Spleen (tissue), 11 donors: ENCODE results near the gene EIF3L. TPM values are rescaled to one million over a fixed set of nuclear protein-coding genes. Genes with fewer than 3 reads are reported as not detected.

Experiments used
- DNase-seq: peaks from one replicate; pipeline ENCODE4 v3.0.0-alpha.2; 2020
- H3K27ac ChIP-seq, 8 donors: fragments of 200-600 bp; sonication (generic) in 7 of 8; 1 replicate in 4 of 8; 2 replicates in 4 of 8; pipeline versions ENCODE4 v1.5.0 to v1.8.0; 2016 to 2021; ENCODE audit warnings: inconsistent platforms in 4 of 8, mild to moderate bottlenecking in 4 of 8, moderate library complexity in 1 of 8
- H3K27me3 ChIP-seq, 7 donors: fragments of 200-600 bp; sonication (generic) in 6 of 7; replicated peaks in 1 of 7; 1 replicate in 4 of 7; 2 replicates in 3 of 7; pipeline versions ENCODE4 v1.5.0 to v1.8.0; 2016 to 2021; ENCODE audit warnings: inconsistent platforms in 3 of 7, mild to moderate bottlenecking in 1 of 7
- H3K36me3 ChIP-seq, 6 donors: fragments of 200-600 bp; sonication (generic) in 5 of 6; 1 replicate in 4 of 6; 2 replicates in 2 of 6; pipeline versions ENCODE4 v1.5.0 to v1.8.0; 2016 to 2021; ENCODE audit warnings: inconsistent platforms in 2 of 6
- H3K4me1 ChIP-seq, 6 donors: fragments of 200-600 bp; sonication (generic) in 5 of 6; 1 replicate in 3 of 6; 2 replicates in 3 of 6; pipeline versions ENCODE4 v1.5.0 to v1.8.0; 2016 to 2021; ENCODE audit warnings: inconsistent platforms in 3 of 6
- H3K4me3 ChIP-seq, 8 donors: fragments of 200-600 bp; sonication (generic) in 7 of 8; 1 replicate in 4 of 8; 2 replicates in 4 of 8; pipeline versions ENCODE4 v1.5.0 to v1.8.0; 2016 to 2021; ENCODE audit warnings: inconsistent platforms in 4 of 8, mild to moderate bottlenecking in 4 of 8, moderate library complexity in 2 of 8
- H3K9me3 ChIP-seq, 8 donors: fragments of 200-600 bp; sonication (generic) in 7 of 8; 1 replicate in 4 of 8; 2 replicates in 4 of 8; pipeline versions ENCODE4 v1.5.0 to v1.8.0; 2016 to 2021; ENCODE audit warnings: inconsistent platforms in 4 of 8
- POLR2A ChIP-seq, 3 donors: fragments of 450-650 bp; IDR thresholded peaks; one replicate each; pipeline ENCODE4 v1.5.1; 2017; ENCODE audit warnings: antibody characterized with exemption in 3 of 3, mild to moderate bottlenecking in 1 of 3
- POLR2AphosphoS5 ChIP-seq, 3 donors: sonication (generic); formaldehyde crosslinking; IDR thresholded peaks; one replicate each; pipeline ENCODE4 v1.5.1; 2017; ENCODE audit warnings: antibody characterized with exemption in 3 of 3
- WGBS, 5 donors: extraction: QIAGEN DNeasy Blood & Tissue Kit in 3 of 5; methylation state at CpG; one replicate each; pipeline versions ENCODE4 v1.1.5 to v1.1.7; 2013 to 2018; 5-methylcytosine and 5-hydroxymethylcytosine counted together
- intact Hi-C: fragments of 100-400 bp; cut with DNase I; formaldehyde crosslinking; loops from one replicate; pipeline ENCODE4 v1.15.0; 2023; ENCODE audit warnings: low total_unique reads
- polyA plus RNA-seq, 3 donors: library from polyadenylated mRNA; stranded (reverse); fragments of 200-250 nt; gene quantifications; one replicate each; pipeline ENCODE4 v1.2.1, GENCODE V29; 2013
- total RNA-seq, 7 donors: library from RNA; depleted of rRNA in 3 of 7; stranded (reverse); fragments of >200 nt in 3 of 7; fragmentation: NEBNext Ultra II Directional in 4 of 7; extraction: Animal tissue kit (Norgen Biotek cat#: 25700) in 4 of 7; gene quantifications; one replicate each; pipeline versions ENCODE4 v1.1.0 to v1.2.1, GENCODE V29; 2016 to 2021
- TF ChIP-seq, protein P1 (sequence below), 11 experiments: fragments of 200-600 bp in 7 of 11; fragments of 450-650 bp in 4 of 11; sonication (generic) in 4 of 11; IDR thresholded peaks in 8 of 11; conservative IDR thresholded peaks in 3 of 11; 1 replicate in 7 of 11; 2 replicates in 4 of 11; pipeline versions ENCODE4 v1.4.0 to v1.8.0; 2016 to 2021; ENCODE audit warnings: antibody characterized with exemption in 11 of 11, inconsistent platforms in 4 of 11, mild to moderate bottlenecking in 1 of 11
- donor health status: healthy with polysubstance abuse.
- donor health status: DM: no; HTN: no; CAD: no; lungs with moderate emphysema.
- donor health status: DM: no; HTN: no; CAD: no.
- donor health status: Bipolar disorder and iron deficiency.
- donor health status: healthy.
- donor health status: DM: no; HTN: no; CAD: no.
- donor health status: DM: yes; HTN: yes; CAD: no.

EIF3L gene
- total and polyA plus RNA-seq, 10 donors: 254 to 407 (median 334) TPM

GRCh38 chr22:37897807-37898206 lies 48.6 kb downstream of the EIF3L start:
- no peaks in the 10 kb centered on the region for H3K9me3 ChIP-seq
- TF ChIP-seq, protein P1, sequence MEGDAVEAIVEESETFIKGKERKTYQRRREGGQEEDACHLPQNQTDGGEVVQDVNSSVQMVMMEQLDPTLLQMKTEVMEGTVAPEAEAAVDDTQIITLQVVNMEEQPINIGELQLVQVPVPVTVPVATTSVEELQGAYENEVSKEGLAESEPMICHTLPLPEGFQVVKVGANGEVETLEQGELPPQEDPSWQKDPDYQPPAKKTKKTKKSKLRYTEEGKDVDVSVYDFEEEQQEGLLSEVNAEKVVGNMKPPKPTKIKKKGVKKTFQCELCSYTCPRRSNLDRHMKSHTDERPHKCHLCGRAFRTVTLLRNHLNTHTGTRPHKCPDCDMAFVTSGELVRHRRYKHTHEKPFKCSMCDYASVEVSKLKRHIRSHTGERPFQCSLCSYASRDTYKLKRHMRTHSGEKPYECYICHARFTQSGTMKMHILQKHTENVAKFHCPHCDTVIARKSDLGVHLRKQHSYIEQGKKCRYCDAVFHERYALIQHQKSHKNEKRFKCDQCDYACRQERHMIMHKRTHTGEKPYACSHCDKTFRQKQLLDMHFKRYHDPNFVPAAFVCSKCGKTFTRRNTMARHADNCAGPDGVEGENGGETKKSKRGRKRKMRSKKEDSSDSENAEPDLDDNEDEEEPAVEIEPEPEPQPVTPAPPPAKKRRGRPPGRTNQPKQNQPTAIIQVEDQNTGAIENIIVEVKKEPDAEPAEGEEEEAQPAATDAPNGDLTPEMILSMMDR (IDR thresholded peaks at IDR 0.05 in 8 of 11, conservative IDR thresholded peaks at IDR 0.05 in 3 of 11): no peak
- TF ChIP-seq POLR2AphosphoS5 (IDR thresholded peaks at IDR 0.05): no peak
- no peak for TF ChIP-seq POLR2A (IDR thresholded peaks at IDR 0.05)
- peaks cover 0 to 3% (median 0%) of the 10 kb centered on the region in 6 donors for H3K36me3 ChIP-seq
- intact Hi-C loops: no loop called here
- H3K4me1 ChIP-seq: peaks cover 14 to 32% (median 23%) of the 10 kb centered on the region in 6 donors
- H3K4me3 ChIP-seq: no peak overlapping the region
- no peaks in the 10 kb centered on the region for H3K27me3 ChIP-seq
- WGBS, 5 donors: 89 to 100% (median 95%) methylated on average over 2 of the region's 2 CpGs
- no peak overlapping the region for H3K27ac ChIP-seq
- DNase-seq: no peak

GRCh38 chr22:37898441-37899181 lies 49.4 kb downstream of the EIF3L start:
- intact Hi-C loops: no loop called here
- Histone ChIP-seq H3K27ac (no peak overlapping the region), H3K4me1 (peaks cover 14 to 28% (median 22%) of the 10 kb centered on the region in 6 donors), H3K9me3 (no peaks in the 10 kb centered on the region), H3K4me3 (no peak overlapping the region), H3K27me3 (no peaks in the 10 kb centered on the region), H3K36me3 (no peaks in the 10 kb centered on the region)
- TF ChIP-seq POLR2A (IDR thresholded peaks at IDR 0.05) (no peak), POLR2AphosphoS5 (IDR thresholded peaks at IDR 0.05) (no peak)
- TF ChIP-seq, protein P1 (IDR thresholded peaks at IDR 0.05 in 8 of 11, conservative IDR thresholded peaks at IDR 0.05 in 3 of 11): no peak
- WGBS, 5 donors: 86 to 90% (median 88%) methylated on average over 9 of the region's 9 CpGs
- no peak for DNase-seq

DNA sequence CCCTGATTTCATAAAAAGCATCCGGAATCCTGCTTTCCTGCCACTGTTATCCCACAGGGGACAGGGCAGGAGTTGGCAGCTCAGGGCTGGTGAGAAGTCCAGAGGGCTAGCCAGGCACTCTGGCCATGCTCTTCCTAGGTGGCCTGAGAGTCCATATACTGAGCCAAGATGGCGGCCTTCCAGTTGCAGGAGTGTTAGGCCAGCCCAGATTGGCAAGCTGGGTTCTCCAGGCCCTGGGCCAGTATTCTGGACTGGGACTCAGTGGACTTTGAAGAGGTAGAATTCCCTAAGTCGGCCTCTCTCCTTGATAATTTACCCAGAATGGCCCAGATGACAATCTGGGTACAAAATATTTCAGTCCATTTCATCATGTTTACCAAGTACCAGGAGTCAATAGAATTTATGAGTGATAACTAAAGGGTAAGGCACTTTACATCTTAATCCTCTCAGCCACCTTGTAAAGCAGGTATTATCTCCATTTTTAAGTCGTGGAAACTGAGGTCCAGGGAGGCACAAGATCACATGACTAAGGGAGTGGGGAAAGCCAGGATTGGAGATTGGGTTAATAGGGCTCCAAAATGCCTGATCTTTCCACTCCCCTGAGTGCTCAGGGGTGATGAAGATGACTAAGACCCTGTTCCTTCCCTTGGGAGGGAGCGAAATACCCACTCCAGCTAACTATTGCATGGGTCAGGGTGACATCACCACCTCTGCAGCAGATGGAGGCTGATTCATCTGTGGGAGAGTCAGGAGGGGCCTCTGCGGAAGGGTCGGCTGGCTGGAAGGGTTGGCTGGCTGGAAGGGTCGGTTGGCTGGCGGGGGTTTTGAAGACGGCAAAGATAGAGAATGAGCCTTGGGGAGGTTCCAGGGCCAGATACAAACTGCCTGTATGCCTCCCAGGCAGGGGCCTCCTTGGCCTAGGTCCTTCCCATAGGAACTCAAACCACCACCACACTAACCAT lies 55.6 kb downstream of the EIF3L start:
- TF ChIP-seq, protein P1 (IDR thresholded peaks at IDR 0.05 in 8 of 11, conservative IDR thresholded peaks at IDR 0.05 in 3 of 11): no peak
- no peak for TF ChIP-seq POLR2AphosphoS5 (IDR thresholded peaks at IDR 0.05)
- Histone ChIP-seq H3K9me3 (no peaks in the 10 kb centered on the region), H3K27me3 (no peaks in the 10 kb centered on the region), H3K4me1 (peaks cover 2 to 25% (median 22%) of the 10 kb centered on the region in 6 donors), H3K36me3 (peaks cover 0 to 5% (median 0%) of the 10 kb centered on the region in 6 donors), H3K4me3 (peak overlapping the region in 3 of 8 donors; percentile 58 to 88 (median 71)), H3K27ac (peak overlapping the region in 2 of 8 donors; percentile 86 to 93)
- WGBS, 5 donors: 75 to 92% (median 80%) methylated on average over 10 of the region's 10 CpGs
- intact Hi-C loops: no loop called here
- no peak for DNase-seq
